GM18870 (cell line): ENCODE data around the gene MACF1.
"Not testable (repeated sequence)": the region's sequence is repeated elsewhere in the genome, so short reads cannot be mapped to it uniquely, and the experiment has no call there.

ENCODE experiments used
- ATAC-seq: cut with Tn5 transposase; IDR thresholded peaks from one replicate; pipeline ENCODE4 v1.9.1; 2021; ENCODE audit warnings: moderate library complexity; ENCODE audit not compliant: unreplicated experiment

The MACF1 gene, protein sequence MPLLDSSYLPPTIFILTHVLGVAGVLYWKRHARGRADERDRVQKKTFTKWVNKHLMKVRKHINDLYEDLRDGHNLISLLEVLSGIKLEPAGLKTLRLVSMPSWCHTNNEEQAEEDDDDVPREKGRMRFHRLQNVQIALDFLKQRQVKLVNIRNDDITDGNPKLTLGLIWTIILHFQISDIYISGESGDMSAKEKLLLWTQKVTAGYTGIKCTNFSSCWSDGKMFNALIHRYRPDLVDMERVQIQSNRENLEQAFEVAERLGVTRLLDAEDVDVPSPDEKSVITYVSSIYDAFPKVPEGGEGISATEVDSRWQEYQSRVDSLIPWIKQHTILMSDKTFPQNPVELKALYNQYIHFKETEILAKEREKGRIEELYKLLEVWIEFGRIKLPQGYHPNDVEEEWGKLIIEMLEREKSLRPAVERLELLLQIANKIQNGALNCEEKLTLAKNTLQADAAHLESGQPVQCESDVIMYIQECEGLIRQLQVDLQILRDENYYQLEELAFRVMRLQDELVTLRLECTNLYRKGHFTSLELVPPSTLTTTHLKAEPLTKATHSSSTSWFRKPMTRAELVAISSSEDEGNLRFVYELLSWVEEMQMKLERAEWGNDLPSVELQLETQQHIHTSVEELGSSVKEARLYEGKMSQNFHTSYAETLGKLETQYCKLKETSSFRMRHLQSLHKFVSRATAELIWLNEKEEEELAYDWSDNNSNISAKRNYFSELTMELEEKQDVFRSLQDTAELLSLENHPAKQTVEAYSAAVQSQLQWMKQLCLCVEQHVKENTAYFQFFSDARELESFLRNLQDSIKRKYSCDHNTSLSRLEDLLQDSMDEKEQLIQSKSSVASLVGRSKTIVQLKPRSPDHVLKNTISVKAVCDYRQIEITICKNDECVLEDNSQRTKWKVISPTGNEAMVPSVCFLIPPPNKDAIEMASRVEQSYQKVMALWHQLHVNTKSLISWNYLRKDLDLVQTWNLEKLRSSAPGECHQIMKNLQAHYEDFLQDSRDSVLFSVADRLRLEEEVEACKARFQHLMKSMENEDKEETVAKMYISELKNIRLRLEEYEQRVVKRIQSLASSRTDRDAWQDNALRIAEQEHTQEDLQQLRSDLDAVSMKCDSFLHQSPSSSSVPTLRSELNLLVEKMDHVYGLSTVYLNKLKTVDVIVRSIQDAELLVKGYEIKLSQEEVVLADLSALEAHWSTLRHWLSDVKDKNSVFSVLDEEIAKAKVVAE (N-terminal part only)

DNA sequence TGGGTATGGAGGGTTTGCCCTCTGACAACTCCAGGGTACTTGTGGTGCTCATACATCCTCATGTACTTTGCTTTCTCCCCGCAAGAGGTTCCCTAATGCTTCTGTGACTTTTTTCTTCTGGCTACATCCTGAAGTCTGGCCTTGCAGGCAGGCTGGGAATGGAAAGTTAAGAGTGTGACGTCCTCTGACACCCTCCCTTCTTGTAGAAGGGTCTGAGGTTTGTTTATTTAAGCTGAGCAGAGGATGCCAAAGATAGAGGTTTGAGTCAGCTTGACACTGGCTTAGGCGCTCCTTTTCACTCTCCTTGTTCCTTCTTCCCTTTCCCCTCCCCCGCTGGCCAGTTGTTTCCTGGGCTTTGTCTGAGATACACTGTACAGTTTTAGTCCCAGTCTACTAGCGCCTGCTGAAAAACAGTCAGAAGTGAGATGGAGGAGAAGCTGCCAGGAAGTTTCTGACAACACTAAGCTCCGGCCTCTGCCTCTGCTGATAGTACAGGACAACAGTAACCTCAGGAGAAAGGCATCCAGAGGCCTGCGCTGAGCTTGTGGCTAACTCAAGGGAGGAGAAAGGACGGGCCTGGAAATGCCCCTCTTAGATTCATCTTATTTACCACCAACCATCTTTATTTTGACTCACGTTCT, at the start of gene MACF1:
TSS of gene MACF1 (plus strand) at position 255 of the 641 bp plus-strand sequence. CDS start at position 583, 328 bp downstream.
- no peak for ATAC-seq

DNA sequence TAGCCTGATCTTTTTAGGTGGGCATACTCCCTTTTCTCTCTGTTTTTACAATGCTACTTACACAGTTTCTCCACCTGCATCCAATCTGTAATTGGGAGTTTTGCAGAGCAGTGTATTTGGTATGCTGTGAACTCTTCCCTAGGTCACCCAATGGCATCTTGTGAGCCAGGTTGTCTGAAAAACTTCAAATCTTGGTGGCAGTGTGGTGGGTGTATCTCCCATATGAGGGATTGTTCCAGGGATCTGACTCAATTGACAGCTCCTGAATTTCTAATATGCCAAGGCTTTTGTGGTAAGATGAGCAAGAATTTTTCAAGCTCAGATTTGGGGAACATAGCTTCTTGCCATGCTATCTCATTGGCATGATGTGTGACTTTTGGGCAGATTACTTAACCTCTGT, 47.2 kb upstream of the MACF1 start:
- no peak for ATAC-seq

DNA sequence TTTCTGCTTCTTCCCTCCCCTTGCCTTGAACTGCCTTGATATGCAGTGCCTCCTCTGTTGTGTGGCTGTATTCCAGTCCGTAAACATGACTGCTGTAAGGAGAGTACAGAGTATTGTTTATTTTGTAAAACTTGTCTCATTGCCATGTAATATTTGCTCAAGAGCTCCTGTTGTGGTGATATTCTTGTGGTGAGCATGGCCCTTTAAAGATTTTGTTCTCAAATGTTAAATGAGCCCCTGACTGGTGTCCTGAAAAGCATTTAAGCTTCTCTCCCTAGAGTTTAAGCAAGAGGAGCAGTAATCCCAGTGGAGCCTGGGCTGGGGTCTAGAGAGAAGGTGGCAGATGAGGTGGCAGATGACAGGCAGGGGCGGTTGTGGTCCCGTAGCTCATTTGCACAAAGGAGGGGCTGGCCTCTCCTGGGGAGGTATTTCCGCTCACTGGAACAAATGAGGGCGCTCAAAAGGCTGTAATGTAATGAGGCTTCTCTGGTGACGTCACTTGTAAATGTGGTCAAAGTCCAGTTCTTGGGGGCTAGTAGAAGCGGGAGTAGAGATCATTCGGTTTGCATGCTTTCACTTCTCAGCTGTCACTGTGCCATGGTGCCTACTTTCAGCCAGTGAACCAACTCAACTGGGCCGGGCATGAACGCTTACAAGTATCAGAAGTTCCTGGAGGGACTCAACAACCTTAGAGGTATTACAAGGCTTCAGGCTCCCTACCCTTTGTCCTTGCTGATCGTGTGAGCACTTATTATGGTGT, 46.0 kb upstream of the MACF1 start:
- no peak for ATAC-seq

DNA sequence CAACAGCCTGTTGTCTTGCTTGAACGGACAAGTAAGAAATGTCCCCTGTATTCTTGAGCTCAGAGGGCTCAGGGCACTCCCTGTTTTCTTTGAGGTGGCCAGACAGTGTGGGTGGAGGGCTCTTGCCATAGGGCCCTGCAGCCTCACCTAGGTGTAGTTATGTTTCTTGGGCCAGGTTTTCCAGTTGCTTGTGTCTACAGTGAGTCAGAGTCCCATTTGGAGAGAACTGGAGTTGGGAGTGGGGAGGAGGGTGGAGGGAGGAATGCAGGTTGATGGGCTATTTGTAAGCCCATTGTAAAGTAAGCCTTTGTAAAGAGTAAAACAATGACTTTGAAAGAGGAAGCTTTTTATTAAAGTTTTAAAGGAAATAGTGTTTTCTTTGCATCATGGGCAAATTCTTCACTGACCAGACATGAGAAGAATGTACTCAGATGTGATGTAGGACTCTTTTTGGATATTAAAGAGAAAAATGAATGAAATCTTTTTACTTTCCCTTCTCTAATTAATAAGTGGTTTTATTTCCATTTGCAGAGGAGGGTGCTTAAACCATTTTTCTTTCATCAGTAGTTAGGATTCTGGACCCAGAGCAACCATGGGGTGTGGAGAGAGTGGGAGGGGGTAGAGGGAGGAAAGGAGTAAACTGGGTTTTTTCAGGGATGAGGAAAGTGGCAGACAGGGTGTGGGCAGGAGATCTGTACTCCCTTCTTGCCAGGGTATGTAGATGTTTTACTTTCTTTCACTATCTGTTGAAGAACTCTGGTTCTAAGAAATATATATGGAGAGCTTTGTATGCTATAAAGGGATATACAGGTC, 45.1 kb upstream of the MACF1 start:
- no peak for ATAC-seq

DNA sequence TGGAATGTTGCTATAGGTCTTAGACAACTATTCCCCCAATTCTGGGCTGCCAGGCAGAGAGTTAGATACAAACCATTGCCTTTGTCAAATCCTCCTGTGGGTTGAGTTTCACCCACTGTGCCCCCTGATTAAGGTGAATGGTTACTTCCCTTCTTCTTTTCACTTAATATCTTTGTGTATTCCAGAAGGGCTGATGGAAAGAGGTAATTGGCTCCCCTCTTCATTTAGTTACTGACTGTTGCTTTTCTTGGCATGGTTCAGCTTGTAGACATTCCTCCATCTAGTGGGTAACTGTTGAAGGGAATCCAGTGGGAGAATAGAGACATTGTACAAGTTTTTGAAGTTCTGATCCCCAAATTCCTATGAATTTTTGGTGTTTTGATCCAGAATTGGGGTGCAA, 43.8 kb upstream of the MACF1 start:
- no peak for ATAC-seq

DNA sequence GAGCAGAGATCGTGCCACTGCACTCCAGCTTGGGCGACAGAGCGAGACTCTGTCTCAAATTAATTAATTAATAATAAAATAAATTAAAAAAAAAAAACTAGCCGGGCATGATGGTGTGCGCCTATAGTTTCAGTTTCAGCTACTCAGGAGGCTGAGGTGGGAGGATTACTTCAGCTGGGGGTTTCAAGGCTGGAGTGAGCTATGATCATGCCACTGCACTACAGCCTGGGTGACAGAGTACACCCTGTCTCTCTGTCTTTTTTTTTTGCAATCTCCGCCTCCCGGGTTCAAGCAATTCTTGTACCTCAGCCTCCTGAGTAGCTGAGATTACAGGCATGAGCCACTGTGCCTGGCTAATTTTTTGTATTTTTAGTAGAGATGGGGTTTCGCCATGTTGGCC, 42.7 kb upstream of the MACF1 start:
- ATAC-seq = not testable (repeated sequence)

DNA sequence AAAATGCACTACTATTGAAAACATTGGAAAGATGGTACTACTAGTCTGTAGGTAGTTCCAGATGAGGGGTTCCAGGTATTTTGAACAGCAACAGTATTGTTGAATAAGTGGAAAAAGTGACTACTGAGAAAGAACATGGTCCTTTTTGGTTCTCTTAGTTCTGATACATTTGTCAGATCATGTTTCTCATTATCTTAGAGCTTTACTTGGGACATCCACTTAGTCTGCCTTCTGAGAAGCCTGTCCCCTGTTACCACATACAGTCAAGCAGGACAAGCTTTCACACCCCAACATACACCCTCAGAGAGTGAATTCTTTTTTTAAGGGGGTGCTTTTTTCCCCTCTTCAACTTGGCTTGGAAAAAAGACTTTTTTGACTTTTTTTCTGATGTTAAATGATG, 41.0 kb upstream of the MACF1 start:
- ATAC-seq = no peak

DNA sequence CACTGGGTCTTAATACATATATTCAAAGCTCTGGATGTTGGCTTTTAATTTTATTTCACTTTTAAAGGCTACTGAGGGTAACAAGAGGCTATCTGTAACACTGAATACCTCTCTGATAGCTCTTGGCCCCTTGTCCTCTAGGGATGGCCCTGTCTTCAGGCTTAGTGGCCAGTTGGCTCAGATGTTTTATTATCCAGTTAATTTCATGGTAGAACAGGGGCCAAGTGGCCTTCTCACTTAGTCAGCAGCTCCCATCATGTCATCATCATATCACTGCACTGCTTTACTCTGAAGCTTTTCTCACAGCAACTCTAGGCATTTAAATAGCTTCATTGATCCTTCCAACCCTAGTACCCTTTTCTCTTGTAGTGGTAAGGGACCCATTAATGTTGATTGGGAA, 40.2 kb upstream of the MACF1 start:
- ATAC-seq = no peak

DNA sequence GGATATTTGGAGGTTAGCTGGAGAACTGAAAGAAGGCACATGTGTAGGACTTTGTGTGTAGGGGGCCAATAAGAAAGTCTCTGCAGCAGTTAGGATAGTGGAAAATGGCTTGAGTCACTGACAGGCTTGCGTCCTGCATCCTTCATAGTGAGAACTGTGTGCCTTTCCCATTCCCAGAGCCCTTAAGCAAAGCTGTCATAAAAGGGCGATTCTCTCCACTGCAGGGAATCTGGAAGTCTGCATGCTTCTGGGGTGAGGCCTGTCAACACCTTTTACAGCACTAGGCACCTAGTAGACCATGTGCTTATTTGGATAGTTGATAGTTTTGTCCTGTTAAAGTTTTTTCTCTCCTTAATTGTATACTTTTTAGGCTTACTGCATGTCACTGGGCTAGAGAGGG, 39.4 kb upstream of the MACF1 start:
- no peak for ATAC-seq

DNA sequence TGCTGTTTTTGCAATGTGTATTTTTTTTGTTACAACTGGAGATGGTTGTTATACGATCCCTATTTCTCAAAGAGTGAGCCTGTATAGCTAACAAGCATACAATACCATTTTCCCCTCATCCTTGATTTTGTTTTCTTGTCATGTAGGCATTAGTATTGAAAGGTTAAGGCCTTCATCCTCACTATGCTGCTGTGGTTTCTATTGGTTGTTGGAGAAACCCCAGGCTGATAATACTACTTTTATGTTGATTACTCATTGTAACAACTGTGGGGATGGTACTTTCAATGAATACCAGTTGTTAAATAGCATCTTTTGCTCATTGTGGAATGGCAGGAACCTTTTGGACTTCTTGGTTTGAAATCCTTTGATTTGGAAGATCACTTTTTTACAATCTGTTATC, 39.0 kb upstream of the MACF1 start:
- no peak for ATAC-seq

DNA sequence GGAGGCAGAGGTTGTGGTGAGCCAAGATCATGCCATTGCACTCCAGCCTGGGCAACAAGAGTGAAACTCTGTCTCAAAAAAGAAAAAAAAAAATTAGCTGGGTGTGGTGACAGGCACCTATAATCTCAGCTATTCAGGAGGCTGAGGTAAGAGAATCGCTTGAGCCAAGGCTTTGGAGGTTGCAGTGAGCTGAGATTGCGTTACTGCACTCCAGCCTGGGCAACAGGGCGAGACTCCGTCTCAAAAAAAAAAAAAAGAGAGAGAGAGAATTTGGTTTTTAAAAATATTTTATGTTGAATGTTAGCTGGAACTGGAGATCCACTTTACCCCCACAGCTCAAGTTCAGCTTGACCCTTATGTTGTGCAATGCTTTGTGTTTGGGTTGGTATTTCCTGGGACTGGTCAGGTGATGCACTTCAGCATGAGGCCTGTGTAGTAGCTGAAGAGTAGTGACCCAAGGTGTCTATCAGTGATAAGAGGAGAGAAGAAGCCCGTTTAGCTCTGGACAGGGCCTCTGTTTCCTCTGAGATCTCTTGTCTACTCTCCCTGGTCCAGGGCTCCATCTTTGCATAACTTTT, 36.8 kb upstream of the MACF1 start:
- no peak for ATAC-seq

DNA sequence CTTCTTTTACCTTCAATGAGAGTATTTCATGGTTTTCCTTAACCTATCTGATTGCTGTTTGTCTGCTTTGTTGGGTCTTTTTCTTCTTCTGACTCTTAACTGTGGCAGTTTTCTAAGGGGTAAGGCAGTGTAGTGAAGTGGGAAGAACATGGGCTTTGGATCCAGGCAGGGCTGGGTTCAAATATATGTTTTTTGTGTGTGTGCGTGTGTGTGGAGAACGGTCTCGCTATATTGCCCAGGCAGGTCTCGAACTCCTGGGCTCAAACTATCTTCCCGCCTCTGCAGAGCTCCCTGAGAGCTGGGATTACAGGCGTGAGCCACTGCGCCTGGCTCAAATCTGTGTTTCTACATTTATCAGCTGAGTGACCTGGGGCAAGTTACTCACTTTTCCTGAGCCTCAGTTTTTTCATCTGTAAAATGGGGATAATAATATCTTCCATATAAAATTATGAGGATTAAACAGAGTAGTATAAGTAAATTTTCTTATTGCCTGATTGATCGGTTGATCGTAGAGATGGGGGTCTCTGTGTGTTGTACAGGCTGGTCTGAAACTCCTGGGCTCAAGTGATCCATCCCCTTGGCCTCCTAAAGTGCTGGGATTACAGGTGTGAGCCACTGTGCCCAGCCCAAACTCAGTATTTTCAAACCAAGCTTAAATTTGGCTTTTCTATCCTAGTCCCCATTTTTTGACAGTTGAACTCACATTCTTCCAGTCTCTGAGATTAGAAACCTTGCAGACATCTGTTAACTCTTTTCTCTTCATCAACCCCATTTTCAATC, 36.0 kb upstream of the MACF1 start:
- no peak for ATAC-seq

DNA sequence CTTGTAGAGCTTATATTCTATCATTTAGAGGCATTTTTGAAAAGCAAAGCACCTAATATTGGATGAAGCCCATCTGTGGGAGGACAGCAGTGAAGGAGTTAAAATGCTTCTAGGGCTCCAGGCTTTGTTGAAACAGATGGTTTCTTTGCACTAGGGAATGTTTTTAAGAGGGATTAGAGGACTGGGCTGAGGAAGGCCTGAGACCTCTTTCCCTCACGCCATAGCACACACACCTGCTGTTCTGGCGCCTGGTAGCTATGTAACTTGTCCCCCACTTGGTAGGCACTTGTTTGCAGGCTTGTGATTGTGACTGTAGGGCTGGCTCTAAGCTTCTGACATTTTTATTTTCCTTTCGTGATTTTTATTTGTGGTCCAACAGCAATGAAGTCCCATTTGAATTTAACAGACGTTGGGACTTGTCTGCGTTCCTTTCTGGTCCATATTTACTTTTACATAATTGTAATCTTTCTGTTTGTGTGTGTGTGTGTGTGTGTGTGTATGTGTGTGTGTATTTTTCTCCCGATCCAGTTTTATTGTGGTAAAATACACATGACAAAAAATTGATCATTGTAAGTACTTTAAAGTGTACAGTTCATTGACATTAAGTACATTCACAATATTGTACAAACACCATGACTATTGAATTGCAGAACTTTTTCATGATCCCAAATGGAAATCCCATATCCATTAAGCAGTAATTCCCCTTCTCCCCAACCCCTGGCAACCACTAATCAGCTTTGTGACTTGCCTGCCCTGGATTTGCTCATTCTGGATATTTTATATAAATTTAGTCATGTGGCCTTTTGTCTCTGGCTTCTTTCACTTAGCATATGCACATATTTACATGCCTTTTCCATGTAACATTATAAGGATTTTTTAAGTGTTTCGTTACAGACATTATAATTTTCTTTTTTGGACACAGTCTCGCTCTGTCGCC, 33.5 kb upstream of the MACF1 start:
- no peak for ATAC-seq

DNA sequence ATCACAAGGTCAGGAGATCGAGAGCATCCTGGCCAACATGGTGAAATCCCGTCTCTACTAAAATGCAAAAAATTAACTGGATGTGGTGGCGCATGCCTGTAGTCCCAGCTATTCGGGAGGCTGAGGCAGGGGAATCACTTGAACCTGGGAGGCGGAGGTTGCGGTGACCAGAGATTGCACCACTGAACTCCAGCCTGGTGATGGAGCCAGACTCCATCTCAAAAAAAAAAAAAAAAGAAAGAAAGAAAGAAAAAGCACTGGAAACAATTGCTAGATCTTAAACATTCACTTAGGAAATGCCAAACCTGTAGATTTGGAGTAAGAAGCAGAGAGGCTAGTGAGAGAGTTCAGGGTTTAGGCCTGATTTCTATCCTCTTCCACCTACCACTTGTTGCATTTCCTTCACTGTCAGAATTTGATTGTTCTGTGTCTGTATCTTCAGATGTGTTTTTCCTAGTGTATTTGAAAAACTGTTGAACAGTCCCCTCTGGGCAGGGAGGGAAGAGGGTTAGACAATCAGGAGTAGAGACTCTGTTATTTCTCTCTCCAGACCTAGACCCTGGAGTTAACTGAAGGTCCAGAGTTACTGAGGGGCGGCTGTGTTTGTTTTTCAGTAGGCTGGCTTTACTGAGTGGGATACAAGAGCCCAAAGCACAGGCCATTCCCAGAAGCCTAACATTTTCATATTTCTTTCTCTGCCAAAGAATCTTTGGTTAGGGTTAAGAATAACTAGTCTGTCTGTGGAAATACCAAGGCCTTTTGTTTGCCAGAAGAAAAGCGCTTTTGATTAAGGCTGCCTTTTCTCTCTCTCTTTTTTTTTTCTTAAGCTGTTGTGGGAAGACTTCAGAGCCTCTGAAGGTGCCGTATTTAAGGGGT, 31.1 kb upstream of the MACF1 start:
- no peak for ATAC-seq

DNA sequence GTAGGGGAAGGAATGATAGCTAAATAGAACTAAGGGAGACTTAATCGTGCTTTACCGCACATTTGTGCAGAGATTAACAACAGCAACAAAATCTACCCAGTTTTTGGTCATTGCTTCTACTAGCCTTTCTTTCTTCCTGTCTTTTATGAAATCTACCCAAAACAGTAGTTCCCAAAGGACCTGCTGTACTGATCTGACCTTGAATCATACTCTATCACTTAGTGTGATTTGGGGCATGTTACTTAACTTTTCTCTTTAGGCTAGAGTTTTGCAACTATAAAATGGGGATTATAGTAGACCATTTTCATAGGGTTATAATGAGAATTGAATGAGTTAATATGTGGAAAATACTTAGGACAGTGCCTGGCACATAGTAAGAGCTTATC, 30.5 kb upstream of the MACF1 start:
- ATAC-seq = no peak

DNA sequence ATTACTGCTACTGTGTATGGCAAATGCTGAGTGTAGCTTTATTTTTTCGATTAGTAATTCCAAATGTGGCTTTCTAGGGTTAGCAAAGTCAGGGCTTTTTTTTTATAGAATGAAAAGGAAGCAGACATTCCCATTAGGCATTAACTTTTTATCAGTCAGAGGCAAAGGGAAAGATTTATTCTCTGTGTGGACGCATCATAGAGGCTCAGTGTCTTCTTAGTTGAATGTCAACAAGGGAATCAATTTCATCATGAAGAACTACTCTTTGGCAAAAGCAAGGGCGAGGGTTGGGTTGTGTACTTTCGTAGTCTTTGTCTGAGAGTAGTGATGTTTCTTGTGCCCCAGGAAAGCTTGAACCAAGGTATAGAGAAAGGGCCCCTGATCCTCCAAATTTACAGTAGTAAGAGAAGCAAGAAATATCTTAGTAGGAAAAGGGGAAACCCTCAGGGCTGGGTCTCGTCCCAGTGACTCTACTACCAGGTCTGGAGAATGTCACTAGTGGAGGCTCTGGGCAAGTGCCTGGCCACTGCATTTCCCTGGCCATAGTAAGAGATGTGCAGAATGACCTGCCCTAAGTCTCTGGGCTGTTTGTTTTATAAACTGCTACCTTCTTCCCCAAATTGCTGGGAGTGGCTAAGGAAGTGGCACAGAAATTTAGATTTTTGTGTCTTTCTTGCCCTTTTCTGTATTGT, 30.0 kb upstream of the MACF1 start:
- no peak for ATAC-seq
